Transverse colon (tissue), 4 donors: Measurements from ENCODE around the gene SMIM36.

Source experiments
- EP300 ChIP-seq: sonication (generic); formaldehyde crosslinking; IDR thresholded peaks from one replicate; pipeline ENCODE4 v1.6.1; 2017; ENCODE audit warnings: antibody characterized with exemption, low read depth
- POLR2A ChIP-seq: fragments of 450-650 bp; IDR thresholded peaks from one replicate; pipeline ENCODE4 v1.6.1; 2016; ENCODE audit warnings: antibody characterized with exemption, mild to moderate bottlenecking, moderate library complexity
- POLR2AphosphoS5 ChIP-seq, 3 donors: sonication (generic); formaldehyde crosslinking; IDR thresholded peaks; one replicate each; pipeline ENCODE4 v1.6.1; 2016; ENCODE audit warnings: antibody characterized with exemption in 3 of 3
- TF ChIP-seq, protein P1 (sequence below), 5 experiments: fragments of 200-600 bp in 3 of 5; fragments of 450-650 bp in 2 of 5; sonication (generic) in 3 of 5; IDR thresholded peaks; 1 replicate in 2 of 5; 2 replicates in 3 of 5; pipeline ENCODE4 v1.5.1; 2016 to 2017; ENCODE audit warnings: antibody characterized with exemption in 5 of 5, inconsistent platforms in 3 of 5, mild to moderate bottlenecking in 2 of 5, moderate library complexity in 1 of 5

DNA sequence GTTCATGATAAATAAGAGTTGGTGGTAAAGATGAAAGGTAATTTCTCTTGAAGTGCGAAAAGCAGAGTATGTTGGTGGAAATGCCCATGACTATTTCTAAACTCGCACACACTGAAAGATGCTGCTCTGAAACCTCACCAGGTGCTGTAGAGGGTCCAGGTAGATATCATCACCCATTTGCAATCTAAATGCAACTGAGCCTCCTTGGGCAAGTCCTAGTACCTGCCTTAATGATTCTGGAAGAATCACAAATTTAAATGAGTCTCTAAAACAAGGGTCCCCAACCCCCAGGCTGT is 83.7 kb downstream of the SMIM36 start:
- TF ChIP-seq POLR2A (no peak), POLR2AphosphoS5 (IDR thresholded peaks at IDR 0.05) (no peak), EP300 (no peak)
- TF ChIP-seq, protein P1, sequence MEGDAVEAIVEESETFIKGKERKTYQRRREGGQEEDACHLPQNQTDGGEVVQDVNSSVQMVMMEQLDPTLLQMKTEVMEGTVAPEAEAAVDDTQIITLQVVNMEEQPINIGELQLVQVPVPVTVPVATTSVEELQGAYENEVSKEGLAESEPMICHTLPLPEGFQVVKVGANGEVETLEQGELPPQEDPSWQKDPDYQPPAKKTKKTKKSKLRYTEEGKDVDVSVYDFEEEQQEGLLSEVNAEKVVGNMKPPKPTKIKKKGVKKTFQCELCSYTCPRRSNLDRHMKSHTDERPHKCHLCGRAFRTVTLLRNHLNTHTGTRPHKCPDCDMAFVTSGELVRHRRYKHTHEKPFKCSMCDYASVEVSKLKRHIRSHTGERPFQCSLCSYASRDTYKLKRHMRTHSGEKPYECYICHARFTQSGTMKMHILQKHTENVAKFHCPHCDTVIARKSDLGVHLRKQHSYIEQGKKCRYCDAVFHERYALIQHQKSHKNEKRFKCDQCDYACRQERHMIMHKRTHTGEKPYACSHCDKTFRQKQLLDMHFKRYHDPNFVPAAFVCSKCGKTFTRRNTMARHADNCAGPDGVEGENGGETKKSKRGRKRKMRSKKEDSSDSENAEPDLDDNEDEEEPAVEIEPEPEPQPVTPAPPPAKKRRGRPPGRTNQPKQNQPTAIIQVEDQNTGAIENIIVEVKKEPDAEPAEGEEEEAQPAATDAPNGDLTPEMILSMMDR (IDR thresholded peaks at IDR 0.05): no peak
